CD4-positive, alpha-beta T cell (primary cell): ENCODE results near the gene EIF4E. TPM values are rescaled to one million over a fixed set of nuclear protein-coding genes. Genes with fewer than 3 reads are reported as not detected.
"Not testable (repeated sequence)": the region's sequence is repeated elsewhere in the genome, so short reads cannot be mapped to it uniquely, and the experiment has no call there.

Experiments
- ATAC-seq: fragments of 200-7000 bp; cut with Tn5 transposase; one replicate; pipeline ENCODE4 v1.10.0; 2022; ENCODE audit warnings: mild to moderate bottlenecking; ENCODE audit not compliant: poor library complexity
- CTCF ChIA-PET: fragments of 350-600 bp; sonication (Branson Sonifier 250); formaldehyde crosslinking; loops from one replicate; lab custom pipeline; 2021; ENCODE audit warnings: antibody characterized with exemption, inconsistent platforms; lab: Charles Lee
- POLR2A ChIA-PET: fragments of 350-600 bp; sonication (Branson Sonifier 250); formaldehyde crosslinking; loops from one replicate; lab custom pipeline; 2021; ENCODE audit warnings: antibody characterized with exemption, inconsistent platforms; lab: Charles Lee
- DNase-seq, 14 experiments: peaks; one replicate each; pipeline ENCODE4 v3.0.0-alpha.2; 2013 to 2020; ENCODE audit warnings: mixed read lengths in 2 of 14
- H3K27ac ChIP-seq, 2 donors: one replicate each; pipeline versions ENCODE4 v1.5.1 to v1.7.0; 2013; ENCODE audit warnings: low read length in 2 of 2, low read depth in 1 of 2, mild to moderate bottlenecking in 1 of 2
- H3K27me3 ChIP-seq, 2 experiments: 1 replicate in 1 of 2; 2 replicates in 1 of 2; pipeline versions ENCODE4 v1.6.1 to v1.7.0; 2013; ENCODE audit warnings: low read length in 2 of 2, control low read depth in 1 of 2, mild to moderate bottlenecking in 1 of 2, moderate library complexity in 1 of 2; ENCODE audit not compliant: insufficient read depth in 2 of 2, control insufficient read depth in 1 of 2
- H3K36me3 ChIP-seq: one replicate; pipeline ENCODE4 v1.6.1; 2013; ENCODE audit warnings: low read length, control low read depth; ENCODE audit not compliant: insufficient read depth
- H3K4me1 ChIP-seq: one replicate; pipeline ENCODE4 v1.6.1; 2013; ENCODE audit warnings: low read length, control low read depth; ENCODE audit not compliant: insufficient read depth
- H3K4me3 ChIP-seq: one replicate; pipeline ENCODE4 v1.5.1; 2013; ENCODE audit warnings: mild to moderate bottlenecking, low read length, moderate library complexity
- H3K9me3 ChIP-seq, 2 experiments: 1 replicate in 1 of 2; 2 replicates in 1 of 2; pipeline versions ENCODE4 v1.6.1 to v1.7.0; 2013; ENCODE audit warnings: low read length in 2 of 2, mild to moderate bottlenecking in 2 of 2, control low read depth in 1 of 2, moderate library complexity in 1 of 2; ENCODE audit not compliant: control insufficient read depth in 1 of 2, insufficient read depth in 1 of 2
- H3K27ac Mint-ChIP-seq: one replicate; pipeline ENCODE4 v1.8.0; 2020; ENCODE audit warnings: mixed read lengths
- H3K27me3 Mint-ChIP-seq: one replicate; pipeline ENCODE4 v1.8.0; 2021; ENCODE audit warnings: mixed read lengths
- H3K36me3 Mint-ChIP-seq: one replicate; pipeline ENCODE4 v1.8.0; 2021; ENCODE audit warnings: low read depth, mixed read lengths
- H3K4me1 Mint-ChIP-seq: one replicate; pipeline ENCODE4 v1.8.0; 2021; ENCODE audit warnings: low read depth, mixed read lengths
- H3K4me3 Mint-ChIP-seq: one replicate; pipeline ENCODE4 v1.8.0; 2020; ENCODE audit warnings: mild to moderate bottlenecking, mixed read lengths
- H3K9me3 Mint-ChIP-seq: one replicate; pipeline ENCODE4 v1.8.0; 2020; ENCODE audit warnings: mixed read lengths
- CTCF ChIP-seq: fragments of 200-600 bp; IDR thresholded peaks from one replicate; pipeline ENCODE4 v1.8.0; 2022; ENCODE audit warnings: antibody characterized with exemption, mild to moderate bottlenecking
- intact Hi-C, 2 experiments: fragments of 100-400 bp; cut with DNase I in 1 of 2; cut with micrococcal nuclease in 1 of 2; formaldehyde crosslinking; loops; one replicate each; pipeline versions ENCODE4 v1.15.1 to v1.9.0; 2023 to 2025; cut with DNase I, micrococcal nuclease
- total RNA-seq, 174 experiments: library from RNA in 2 of 174; stranded (reverse) in 2 of 174; gene quantifications; one replicate each; pipeline ENCODE4 v1.2.3 and lab custom pipeline; 2021 to 2026

The EIF4E gene
- total RNA-seq, 2 experiments from 2014 or later: 47.2 to 49.2 TPM

GRCh38 chr4:98935633-98936032, 6.7 kb upstream of the EIF4E start:
- H3K27me3 ChIP-seq: no peaks in the 10 kb centered on the region
- H3K27ac ChIP-seq: no peak overlapping the region
- intact Hi-C loops: loop anchor here (5.0 to 10.0 kb wide), 3 partner anchors 122 to 529 kb away; no protein-coding TSS in a partner anchor
- no peak for TF ChIP-seq CTCF
- Mint-ChIP-seq H3K27me3 (no peaks in the 10 kb centered on the region), H3K9me3 (no peaks in the 10 kb centered on the region), H3K4me1 (peaks cover 7% of the 10 kb centered on the region), H3K4me3 (no peak overlapping the region), H3K36me3 (no peaks in the 10 kb centered on the region), H3K27ac (no peak overlapping the region)
- CTCF ChIA-PET: no interaction called here
- H3K4me1 ChIP-seq: no peaks in the 10 kb centered on the region
- DNase-seq (no peak), ATAC-seq (no peak)
- no peaks in the 10 kb centered on the region for H3K9me3 ChIP-seq
- H3K36me3 ChIP-seq: no peaks in the 10 kb centered on the region
- POLR2A ChIA-PET: no interaction called here
- H3K4me3 ChIP-seq: no peak overlapping the region

GRCh38 chr4:98934851-98935250, 5.9 kb upstream of the EIF4E start:
- ATAC-seq, H3K9me3 Mint-ChIP-seq, H3K4me3 Mint-ChIP-seq, H3K27me3 Mint-ChIP-seq, H3K4me1 ChIP-seq, H3K9me3 ChIP-seq, CTCF ChIA-PET, DNase-seq, H3K36me3 ChIP-seq, H3K36me3 Mint-ChIP-seq, H3K27me3 ChIP-seq, H3K27ac ChIP-seq, H3K27ac Mint-ChIP-seq, H3K4me3 ChIP-seq, POLR2A ChIA-PET: not testable (repeated sequence)
- intact Hi-C loops: loop anchor here (5.0 to 10.0 kb wide), 3 partner anchors 122 to 530 kb away; no protein-coding TSS in a partner anchor
- peaks cover 14% of the 10 kb centered on the region for H3K4me1 Mint-ChIP-seq

GRCh38 chr4:98932539-98932938, 3.6 kb upstream of the EIF4E start:
- Histone ChIP-seq H3K27ac (no peak overlapping the region), H3K4me3 (no peak overlapping the region), H3K27me3 (no peaks in the 10 kb centered on the region), H3K4me1 (peaks cover 8% of the 10 kb centered on the region), H3K9me3 (no peaks in the 10 kb centered on the region), H3K36me3 (no peaks in the 10 kb centered on the region)
- H3K4me3 Mint-ChIP-seq: no peak overlapping the region
- no peaks in the 10 kb centered on the region for H3K27me3 Mint-ChIP-seq
- no peak for ATAC-seq
- intact Hi-C loops: loop anchor here in 1 of 2 experiments (10.0 kb wide), 1 partner anchor 532 kb away; no protein-coding TSS in a partner anchor
- peaks cover 23% of the 10 kb centered on the region for H3K36me3 Mint-ChIP-seq
- ChIA-PET CTCF (interaction anchor here (0.8 to 2.1 kb wide), 2 partner anchors 9 to 63 kb away, joined by 4 to 6 read pairs; partner anchors contain the start of gene METAP1), POLR2A (no interaction called here)
- H3K27ac Mint-ChIP-seq: no peak overlapping the region
- TF ChIP-seq CTCF: no peak
- no peaks in the 10 kb centered on the region for H3K9me3 Mint-ChIP-seq
- DNase-seq: peak in 3 of 14 experiments; percentile 15 to 46 (median 29)
- H3K4me1 Mint-ChIP-seq: peaks cover 32% of the 10 kb centered on the region
